Aorta (tissue), 5 donors: ENCODE results near the gene CNTNAP1. TPM values are rescaled to one million over a fixed set of nuclear protein-coding genes. Genes with fewer than 3 reads are reported as not detected.

Source experiments
- ATAC-seq: fragments of 200-7000 bp; cut with Tn5 transposase; one replicate; pipeline ENCODE4 v1.9.1; 2022; ENCODE audit warnings: moderate library complexity; ENCODE audit not compliant: low FRiP score
- DNase-seq, 2 donors: peaks; one replicate each; pipeline ENCODE4 v3.0.0-alpha.2; 2020
- H3K27ac ChIP-seq, 2 donors: one replicate each; pipeline ENCODE4 v1.5.1; 2013; ENCODE audit warnings: low read length in 2 of 2, mild to moderate bottlenecking in 2 of 2, moderate library complexity in 2 of 2, control low read depth in 1 of 2, inconsistent platforms in 1 of 2, low read depth in 1 of 2
- H3K27me3 ChIP-seq, 2 donors: one replicate each; pipeline ENCODE4 v1.6.1; 2013; ENCODE audit warnings: control low read depth in 1 of 2, low read length in 1 of 2, mild to moderate bottlenecking in 1 of 2, moderate library complexity in 1 of 2; ENCODE audit not compliant: insufficient read depth in 2 of 2, control insufficient read depth in 1 of 2
- H3K36me3 ChIP-seq, 2 donors: one replicate each; pipeline ENCODE4 v1.6.1; 2013; ENCODE audit warnings: control low read depth in 1 of 2, low read length in 1 of 2, mild to moderate bottlenecking in 1 of 2; ENCODE audit not compliant: insufficient read depth in 2 of 2, control insufficient read depth in 1 of 2
- H3K4me1 ChIP-seq, 2 donors: one replicate each; pipeline ENCODE4 v1.6.1; 2013; ENCODE audit warnings: low read length in 2 of 2, control low read depth in 1 of 2, mild to moderate bottlenecking in 1 of 2, moderate library complexity in 1 of 2; ENCODE audit not compliant: insufficient read depth in 2 of 2, control insufficient read depth in 1 of 2
- H3K4me3 ChIP-seq, 2 donors: one replicate each; pipeline ENCODE4 v1.5.1; 2013; ENCODE audit warnings: low read length in 2 of 2, control low read depth in 1 of 2, mild to moderate bottlenecking in 1 of 2
- H3K9me3 ChIP-seq: one replicate; pipeline ENCODE4 v1.6.1; 2013; ENCODE audit warnings: mild to moderate bottlenecking, low read length; ENCODE audit not compliant: control insufficient read depth
- WGBS, 2 donors: extraction: QIAGEN DNeasy Blood & Tissue Kit; methylation state at CpG; one replicate each; pipeline ENCODE4 v1.1.7; 2013; 5-methylcytosine and 5-hydroxymethylcytosine counted together
- intact Hi-C, 2 donors: fragments of 100-400 bp; cut with DNase I; formaldehyde crosslinking; loops; one replicate each; pipeline versions ENCODE4 v1.14.2 to v1.15.0; 2022
- long read RNA-seq, 2 donors: library from polyadenylated mRNA; unstranded; transcript quantifications; one replicate each; pipeline ENCODE4 v2.0.0, GENCODE V29; 2020 to 2021
- polyA plus RNA-seq, 2 donors: library from polyadenylated mRNA; stranded (reverse); fragments of 200-250 nt; gene quantifications; one replicate each; pipeline ENCODE4 v1.2.3, GENCODE V29; 2013
- total RNA-seq, 2 donors: library from RNA; stranded (reverse); fragmentation: NEBNext Ultra II Directional; extraction: Animal tissue kit (Norgen Biotek cat#: 25700); gene quantifications; one replicate each; pipeline ENCODE4 v1.2.1, GENCODE V29; 2021
- donor health status: healthy with polysubstance abuse.
- donor health status: Bipolar disorder and iron deficiency.
- donor health status: DM: no; HTN: no; CAD: no.
- donor health status: DM: no; HTN: no; CAD: no.
- donor health status: DM: yes; HTN: yes; CAD: no.

The CNTNAP1 gene
- total RNA-seq (10 to 100 TPM in 1 of 2 donors, 1 to 10 TPM in 1; 7.6 to 25.8 TPM), polyA plus RNA-seq (10 to 100 TPM in 1 of 2 donors, 1 to 10 TPM in 1; 1.0 to 11.5 TPM)
- long read RNA-seq, donor 1, partial matches to known transcripts: 0 of 1 reads
- long read RNA-seq, donor 1, other reads (novel, unspliced or antisense): 1 of 1 reads
- long read RNA-seq, donor 2, partial matches to known transcripts: 3 of 7 reads
- long read RNA-seq, donor 2, other reads (novel, unspliced or antisense): 4 of 7 reads

DNA sequence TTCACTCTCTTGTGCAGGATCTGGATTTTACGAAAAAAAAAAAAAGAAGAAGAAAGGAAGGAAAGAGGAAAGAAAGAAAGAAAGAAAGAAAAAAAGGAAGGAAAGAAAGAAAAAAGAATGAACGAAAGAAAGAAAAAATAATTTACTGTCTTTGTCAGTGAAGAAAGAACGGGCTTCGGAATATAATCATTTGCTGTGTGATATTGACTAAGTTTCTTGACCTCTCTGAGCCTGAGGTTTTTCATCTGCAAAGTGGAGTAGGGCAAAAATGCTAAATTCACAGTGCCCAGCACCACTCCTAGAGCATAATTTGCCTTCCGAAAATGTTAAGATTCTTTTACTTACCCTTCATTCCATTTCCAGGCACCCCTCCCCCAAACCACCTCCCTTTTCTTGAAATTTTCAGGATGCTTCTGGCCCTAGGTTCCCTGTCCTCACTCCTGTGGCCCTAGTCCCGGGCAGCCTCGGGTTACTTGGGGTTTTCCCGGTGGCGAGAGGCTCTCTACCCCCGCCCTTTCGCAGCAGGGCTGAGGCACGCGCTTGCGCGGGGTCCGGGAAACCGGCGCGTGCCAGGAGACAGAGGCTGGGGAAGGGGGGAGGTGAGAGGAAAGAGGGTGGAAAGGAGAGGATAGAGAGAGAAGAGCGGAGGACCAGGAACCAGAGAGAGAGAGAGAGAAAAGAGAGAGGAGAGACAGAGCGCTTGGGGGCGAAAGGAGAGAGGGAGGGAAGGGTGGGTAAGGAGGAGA is at the start of gene CNTNAP1:
TSS of gene CNTNAP1 (plus strand) at position 556 of the 746 bp plus-strand sequence. CDS start 299 bp downstream, outside the sequence.
- DNase-seq: peak; percentile 82 to 90
- ATAC-seq: peak; percentile 31
- Histone ChIP-seq H3K27ac (peak within 1 kb of the TSS in 1 of 2 donors; percentile 3), H3K4me1 (no peaks in the 10 kb centered on the region), H3K36me3 (no peaks in the 10 kb centered on the region), H3K9me3 (no peaks in the 10 kb centered on the region), H3K27me3 (no peaks in the 10 kb centered on the region), H3K4me3 (peak within 1 kb of the TSS in 1 of 2 donors; percentile 29)
- intact Hi-C loops: loop anchor here in 1 of 2 donors (5.0 kb wide), 2 partner anchors 75 to 100 kb away; partner anchors contain the start of genes RETREG3 and TUBG1
- 12 to 15% methylated on average over 20 to 22 of the region's 22 CpGs for WGBS, 2 donors

- H3K4me3 ChIP-seq: no peak overlapping the region
- H3K9me3 ChIP-seq: no peaks in the 10 kb centered on the region
- H3K4me1 ChIP-seq: no peaks in the 10 kb centered on the region
- DNase-seq: no peak
- no peaks in the 10 kb centered on the region for H3K27me3 ChIP-seq
- no peak overlapping the region for H3K27ac ChIP-seq
- no peaks in the 10 kb centered on the region for H3K36me3 ChIP-seq
- intact Hi-C loops: no loop called here
- WGBS, 2 donors: 70% methylated on average over 9 of the region's 9 CpGs
- no peak for ATAC-seq
Measured at GRCh38 chr17:42632949-42633444, 49.3 kb upstream of the CNTNAP1 start.

DNA sequence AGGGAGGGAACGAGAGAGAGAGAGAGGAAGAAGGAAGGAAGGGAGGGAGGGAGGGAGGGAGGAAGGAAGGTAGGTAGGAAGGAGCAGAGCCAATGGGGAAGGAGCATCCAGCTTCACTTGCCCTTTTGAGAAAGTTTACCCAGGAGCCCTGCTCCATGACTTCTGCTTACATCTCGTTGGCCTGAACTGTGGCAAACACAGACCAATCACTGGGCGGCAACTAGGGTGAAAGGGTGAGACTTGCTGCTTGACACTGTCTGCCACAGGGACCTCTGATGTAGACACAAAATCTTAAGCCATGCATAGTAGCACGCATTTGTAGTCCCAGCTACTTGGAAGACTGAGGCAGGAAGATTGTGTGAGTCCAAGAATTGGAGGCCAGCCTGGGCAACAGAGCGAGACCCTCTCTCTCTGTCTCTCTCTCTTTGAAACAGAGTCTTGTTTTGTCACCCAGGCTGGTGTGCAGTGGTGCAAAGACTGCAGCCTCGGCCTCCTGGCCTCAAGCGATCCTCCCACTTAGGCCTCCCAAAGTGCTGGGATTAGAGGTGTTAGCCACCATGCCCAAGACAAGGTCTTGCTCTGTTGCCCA is 42.7 kb upstream of the CNTNAP1 start:
- intact Hi-C loops: no loop called here
- H3K27me3 ChIP-seq: no peaks in the 10 kb centered on the region

GRCh38 chr17:42640121-42640520 is 42.2 kb upstream of the CNTNAP1 start:
- Histone ChIP-seq H3K27ac (no peak overlapping the region), H3K36me3 (no peaks in the 10 kb centered on the region), H3K9me3 (no peaks in the 10 kb centered on the region), H3K4me1 (no peaks in the 10 kb centered on the region), H3K4me3 (no peak overlapping the region), H3K27me3 (no peaks in the 10 kb centered on the region)
- DNase-seq (no peak), ATAC-seq (no peak)
- WGBS, 2 donors: 87 to 89% methylated on average over 4 of the region's 4 CpGs
- intact Hi-C loops: no loop called here

More for the DNA sequence above, 42.7 kb upstream of the CNTNAP1 start:
- no peak for ATAC-seq
- no peaks in the 10 kb centered on the region for H3K9me3 ChIP-seq
- no peak overlapping the region for H3K4me3 ChIP-seq
- H3K4me1 ChIP-seq: no peaks in the 10 kb centered on the region
- no peaks in the 10 kb centered on the region for H3K36me3 ChIP-seq
- 85% methylated on average over 6 of the region's 7 CpGs for WGBS, 2 donors
- no peak for DNase-seq
- no peak overlapping the region for H3K27ac ChIP-seq

GRCh38 chr17:42642336-42642735 is 40.0 kb upstream of the CNTNAP1 start:
- intact Hi-C loops: no loop called here
- ATAC-seq (no peak), DNase-seq (no peak)
- H3K9me3 ChIP-seq: no peaks in the 10 kb centered on the region
- 51 to 54% methylated on average over 2 of the region's 2 CpGs for WGBS, 2 donors
- H3K36me3 ChIP-seq: no peaks in the 10 kb centered on the region
- H3K27ac ChIP-seq: no peak overlapping the region
- no peaks in the 10 kb centered on the region for H3K4me1 ChIP-seq
- H3K4me3 ChIP-seq: no peak overlapping the region
- H3K27me3 ChIP-seq: no peaks in the 10 kb centered on the region

DNA sequence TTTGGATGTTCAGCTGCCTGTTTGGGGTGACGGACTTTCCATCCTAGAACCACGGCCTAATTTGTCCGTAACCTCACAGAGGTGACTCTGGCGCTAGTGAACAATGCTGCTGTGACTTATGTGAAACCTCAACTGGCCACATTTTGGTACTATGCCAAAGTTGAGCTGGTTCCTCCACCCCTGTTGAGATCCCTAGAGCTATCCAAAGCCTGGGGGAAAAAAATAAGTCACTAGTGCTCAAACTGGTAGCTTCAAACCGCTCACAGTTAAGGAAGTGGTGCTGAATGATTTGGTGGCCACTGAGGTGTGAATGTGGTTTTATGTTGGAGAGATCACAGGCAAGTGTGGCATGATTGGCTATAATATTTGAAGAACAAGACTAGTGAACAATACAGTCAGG is 34.6 kb upstream of the CNTNAP1 start:
- intact Hi-C loops: no loop called here
- no peak for ATAC-seq
- H3K27ac ChIP-seq: no peak overlapping the region
- no peaks in the 10 kb centered on the region for H3K27me3 ChIP-seq
- H3K4me1 ChIP-seq: no peaks in the 10 kb centered on the region
- 85 to 87% methylated on average over 5 of the region's 5 CpGs for WGBS, 2 donors
- H3K36me3 ChIP-seq: no peaks in the 10 kb centered on the region
- DNase-seq: no peak
- H3K4me3 ChIP-seq: no peak overlapping the region
- H3K9me3 ChIP-seq: no peaks in the 10 kb centered on the region

DNA sequence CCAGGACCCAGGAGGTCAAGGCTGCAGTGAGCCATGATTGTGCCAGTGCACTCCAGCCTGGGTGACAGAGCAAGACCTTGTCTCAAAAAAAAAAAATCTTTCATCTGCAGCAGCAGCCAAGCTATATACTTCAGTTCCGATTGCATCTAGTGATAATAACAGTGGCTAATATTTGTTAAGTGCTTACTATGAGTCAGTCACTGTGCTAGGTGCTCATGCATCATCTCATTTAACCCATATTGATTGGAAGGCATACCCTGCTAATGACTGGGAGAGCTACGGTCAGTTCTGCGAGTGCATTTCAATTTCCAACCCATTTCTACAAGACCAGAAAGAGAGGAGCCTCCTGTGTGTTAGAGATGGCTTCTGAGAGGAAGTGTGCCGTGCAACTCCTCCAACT is 30.9 kb upstream of the CNTNAP1 start:
- intact Hi-C loops: no loop called here
- Histone ChIP-seq H3K27ac (no peak overlapping the region), H3K27me3 (no peaks in the 10 kb centered on the region), H3K4me3 (no peak overlapping the region), H3K36me3 (no peaks in the 10 kb centered on the region), H3K4me1 (no peaks in the 10 kb centered on the region), H3K9me3 (no peaks in the 10 kb centered on the region)
- ATAC-seq (no peak), DNase-seq (no peak)
- 80 to 83% methylated on average over 4 of the region's 4 CpGs for WGBS, 2 donors

DNA sequence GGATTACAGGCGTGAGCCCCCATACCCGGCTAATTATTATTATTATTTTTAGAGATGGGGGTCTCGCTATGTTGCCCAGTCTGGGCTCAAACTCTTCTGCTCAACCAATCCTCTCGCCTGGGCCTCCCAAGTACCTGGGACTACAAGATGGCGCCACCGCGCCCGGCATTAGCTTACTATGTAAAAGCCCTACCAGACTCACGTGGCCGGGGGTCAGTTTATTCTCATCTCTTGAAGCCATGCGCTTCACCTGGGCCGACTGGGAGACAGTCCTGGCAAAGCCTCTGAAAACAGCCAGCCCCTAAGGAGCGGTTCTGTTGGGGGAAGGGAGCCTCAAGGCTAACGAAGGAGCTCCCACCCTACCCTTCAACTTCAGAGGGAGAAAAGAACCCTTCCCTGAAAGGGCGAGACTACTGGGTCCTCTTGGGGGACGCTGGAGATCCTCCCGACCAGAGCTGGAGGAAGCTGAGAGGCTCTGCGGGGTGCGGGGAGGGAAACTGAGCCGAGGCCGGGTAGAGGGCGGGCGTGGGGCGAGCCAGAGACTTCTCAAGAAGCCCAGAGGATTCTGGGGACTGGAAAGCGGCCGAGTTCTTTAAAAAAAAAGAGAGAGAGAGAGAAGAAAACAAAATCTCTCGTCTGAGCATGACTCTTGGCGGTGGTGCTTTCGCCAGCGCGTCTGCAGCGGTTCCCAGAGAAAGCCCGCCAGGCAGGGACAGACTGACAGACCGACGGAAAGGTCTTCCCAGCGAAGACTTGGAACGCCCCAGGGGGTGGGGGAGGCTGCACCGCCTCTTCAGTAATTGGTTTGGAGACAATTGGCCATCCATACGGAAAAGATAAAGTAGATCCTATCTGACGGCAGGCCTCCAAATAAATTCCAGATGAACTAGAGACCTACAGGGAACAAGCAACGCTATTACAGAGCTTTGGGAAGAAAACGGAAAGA is 28.9 kb upstream of the CNTNAP1 start:
- Histone ChIP-seq H3K27me3 (no peaks in the 10 kb centered on the region), H3K4me3 (peak overlapping the region; percentile 33 to 36), H3K36me3 (no peaks in the 10 kb centered on the region), H3K4me1 (no peaks in the 10 kb centered on the region), H3K27ac (peak overlapping the region in 1 of 2 donors; percentile 52), H3K9me3 (no peaks in the 10 kb centered on the region)
- ATAC-seq (peak; percentile 88), DNase-seq (peak; percentile 79 to 87)
- intact Hi-C loops: no loop called here
- 23 to 24% methylated on average over 41 to 42 of the region's 42 CpGs for WGBS, 2 donors
